Bronchial epithelial cell (primary cell): ENCODE results near the gene PI4KA. TPM values are rescaled to one million over a fixed set of nuclear protein-coding genes. Genes with fewer than 3 reads are reported as not detected.
"Not testable (repeated sequence)": the region's sequence is repeated elsewhere in the genome, so short reads cannot be mapped to it uniquely, and the experiment has no call there.

Source experiments
- DNase-seq: peaks from one replicate; pipeline ENCODE4 v3.0.0-alpha.2; 2010; ENCODE audit warnings: low read depth
- FAIRE-seq: peaks from 2 replicates; lab custom pipeline; 2011; peaks lifted over from hg19 to GRCh38; lab: Jason Lieb, UNC
- H3K27me3 ChIP-seq: 2 replicates; pipeline ENCODE4 v1.5.1; 2011; ENCODE audit warnings: low read length; ENCODE audit not compliant: control insufficient read depth, insufficient read depth
- H3K36me3 ChIP-seq: 2 replicates; pipeline ENCODE4 v1.5.1; 2011; ENCODE audit warnings: low read length; ENCODE audit not compliant: control insufficient read depth, insufficient read depth
- H3K4me3 ChIP-seq: 2 replicates; pipeline ENCODE4 v1.5.1; 2011; ENCODE audit warnings: mild to moderate bottlenecking, low read depth, low read length, control low read depth
- CTCF ChIP-seq: IDR thresholded peaks from 2 replicates; pipeline ENCODE4 v1.5.1; 2011; ENCODE audit warnings: mild to moderate bottlenecking, moderate library complexity, low read length, control low read depth, inconsistent platforms; ENCODE audit not compliant: insufficient read depth, severe bottlenecking
- total RNA-seq: library from RNA; depleted of rRNA; stranded (reverse); fragments of >200 nt; gene quantifications from 2 replicates; pipeline ENCODE4 v1.2.1, GENCODE V29; 2014

Gene PI4KA
- total RNA-seq, 1 donor from 2014 or later, result 9.5 TPM

GRCh38 chr22:20741634-20742581 is 116.7 kb downstream of the PI4KA start:
- H3K27me3 ChIP-seq, result no peaks in the 10 kb centered on the region
- no peak for FAIRE-seq
- H3K36me3 ChIP-seq, result peaks cover 10% of the 10 kb centered on the region
- DNase-seq, result peak; percentile 35
- TF ChIP-seq CTCF, result peak; percentile 70
- H3K4me3 ChIP-seq, result no peak overlapping the region

- H3K27me3 ChIP-seq, result no peaks in the 10 kb centered on the region
- H3K4me3 ChIP-seq, result no peak overlapping the region
- DNase-seq, result no peak
- no peak for TF ChIP-seq CTCF
- no peak for FAIRE-seq
- H3K36me3 ChIP-seq, result peaks cover 8% of the 10 kb centered on the region
Measured at GRCh38 chr22:20741008-20741633, 117.5 kb downstream of the PI4KA start.

- H3K27me3 ChIP-seq, result no peaks in the 10 kb centered on the region
- no peak for TF ChIP-seq CTCF
- DNase-seq, result no peak
- H3K4me3 ChIP-seq, result no peak overlapping the region
- peaks cover 7% of the 10 kb centered on the region for H3K36me3 ChIP-seq
- FAIRE-seq, result no peak
Measured at GRCh38 chr22:20740222-20740951, 118.2 kb downstream of the PI4KA start.

GRCh38 chr22:20738394-20739089 is 120.1 kb downstream of the PI4KA start:
- Histone ChIP-seq H3K4me3 (no peak overlapping the region), H3K36me3 (peaks cover 7% of the 10 kb centered on the region), H3K27me3 (no peaks in the 10 kb centered on the region)
- no peak for DNase-seq
- no peak for FAIRE-seq
- no peak for TF ChIP-seq CTCF

GRCh38 chr22:20736891-20737290 is 121.7 kb downstream of the PI4KA start:
- not testable (repeated sequence) for H3K36me3 ChIP-seq, H3K27me3 ChIP-seq, H3K4me3 ChIP-seq, FAIRE-seq, DNase-seq

- not testable (repeated sequence) for H3K36me3 ChIP-seq, DNase-seq, H3K4me3 ChIP-seq, FAIRE-seq, H3K27me3 ChIP-seq
Measured at GRCh38 chr22:20735356-20736162, 123.1 kb downstream of the PI4KA start.

GRCh38 chr22:20732431-20732830 is 126.2 kb downstream of the PI4KA start:
- not testable (repeated sequence) for H3K36me3 ChIP-seq, FAIRE-seq, H3K4me3 ChIP-seq, H3K27me3 ChIP-seq, DNase-seq
